ENCODE results near the gene FXYD5. TPM values are rescaled to one million over a fixed set of nuclear protein-coding genes. Genes with fewer than 3 reads are reported as not detected.

FXYD5 gene
- polyA plus RNA-seq, 1 donor from 2014 or later = not detected

DNA sequence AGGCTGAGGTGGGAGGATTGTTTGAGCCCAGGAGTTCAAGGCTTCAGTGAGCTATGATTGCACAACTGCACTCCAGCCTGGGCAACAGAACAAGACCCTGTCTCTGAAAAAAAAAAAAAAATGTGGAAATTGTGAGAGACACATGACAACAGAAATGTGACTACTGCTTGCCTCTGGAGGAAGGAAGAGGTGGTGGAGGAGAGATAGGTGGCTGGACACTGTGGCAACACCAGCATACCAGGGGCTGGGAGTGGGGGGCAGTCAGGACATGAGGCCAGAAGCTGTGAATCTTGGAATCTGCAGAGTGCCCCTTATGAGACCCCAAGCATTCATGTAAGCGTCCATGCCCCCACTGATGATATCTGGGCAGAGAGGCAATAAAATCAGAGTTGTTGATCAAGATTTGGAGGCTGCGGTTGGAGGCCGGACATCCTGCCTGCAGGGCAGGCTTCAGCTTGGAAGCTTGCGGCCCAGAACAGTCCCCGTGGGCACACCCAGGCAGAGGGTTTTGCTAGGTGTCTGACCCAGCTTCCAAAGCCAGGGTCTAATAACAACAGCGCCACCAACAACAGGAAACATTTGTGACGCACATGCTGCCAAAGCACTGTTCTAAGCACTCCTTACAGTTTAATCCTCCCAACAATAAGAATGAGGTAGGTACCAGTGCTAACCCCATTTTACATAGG is 57.2 kb downstream of the FXYD5 start:
- H3K9ac ChIP-seq (ENCODE audit: low read length) = no peak overlapping the region
- H3K4me2 ChIP-seq (ENCODE audit: low read length) = no peak overlapping the region
- no peaks in the 10 kb centered on the region for H3F3A ChIP-seq (ENCODE audit: insufficient read depth, low read length, poor library complexity, severe bottlenecking)
- H3K4me3 ChIP-seq (ENCODE audit: low read length) = no peak overlapping the region
- no peaks in the 10 kb centered on the region for H3K36me3 ChIP-seq (ENCODE audit: insufficient read depth, low read length)
- H3K27ac ChIP-seq (ENCODE audit: low read length) = no peak overlapping the region
- H3K9me2 ChIP-seq (ENCODE audit: insufficient read depth, low read length) = no peaks in the 10 kb centered on the region
- H2AFZ ChIP-seq (ENCODE audit: low read depth, low read length) = no peak overlapping the region
- TF ChIP-seq, protein P1, sequence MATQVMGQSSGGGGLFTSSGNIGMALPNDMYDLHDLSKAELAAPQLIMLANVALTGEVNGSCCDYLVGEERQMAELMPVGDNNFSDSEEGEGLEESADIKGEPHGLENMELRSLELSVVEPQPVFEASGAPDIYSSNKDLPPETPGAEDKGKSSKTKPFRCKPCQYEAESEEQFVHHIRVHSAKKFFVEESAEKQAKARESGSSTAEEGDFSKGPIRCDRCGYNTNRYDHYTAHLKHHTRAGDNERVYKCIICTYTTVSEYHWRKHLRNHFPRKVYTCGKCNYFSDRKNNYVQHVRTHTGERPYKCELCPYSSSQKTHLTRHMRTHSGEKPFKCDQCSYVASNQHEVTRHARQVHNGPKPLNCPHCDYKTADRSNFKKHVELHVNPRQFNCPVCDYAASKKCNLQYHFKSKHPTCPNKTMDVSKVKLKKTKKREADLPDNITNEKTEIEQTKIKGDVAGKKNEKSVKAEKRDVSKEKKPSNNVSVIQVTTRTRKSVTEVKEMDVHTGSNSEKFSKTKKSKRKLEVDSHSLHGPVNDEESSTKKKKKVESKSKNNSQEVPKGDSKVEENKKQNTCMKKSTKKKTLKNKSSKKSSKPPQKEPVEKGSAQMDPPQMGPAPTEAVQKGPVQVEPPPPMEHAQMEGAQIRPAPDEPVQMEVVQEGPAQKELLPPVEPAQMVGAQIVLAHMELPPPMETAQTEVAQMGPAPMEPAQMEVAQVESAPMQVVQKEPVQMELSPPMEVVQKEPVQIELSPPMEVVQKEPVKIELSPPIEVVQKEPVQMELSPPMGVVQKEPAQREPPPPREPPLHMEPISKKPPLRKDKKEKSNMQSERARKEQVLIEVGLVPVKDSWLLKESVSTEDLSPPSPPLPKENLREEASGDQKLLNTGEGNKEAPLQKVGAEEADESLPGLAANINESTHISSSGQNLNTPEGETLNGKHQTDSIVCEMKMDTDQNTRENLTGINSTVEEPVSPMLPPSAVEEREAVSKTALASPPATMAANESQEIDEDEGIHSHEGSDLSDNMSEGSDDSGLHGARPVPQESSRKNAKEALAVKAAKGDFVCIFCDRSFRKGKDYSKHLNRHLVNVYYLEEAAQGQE (IDR thresholded peaks at IDR 0.05; ENCODE audit: borderline replicate concordance) = no peak
- TF ChIP-seq EZH2 (IDR thresholded peaks at IDR 0.05; ENCODE audit: borderline replicate concordance, insufficient read depth, low read length, poor library complexity, severe bottlenecking) (no peak), RAD21 (conservative IDR thresholded peaks at IDR 0.05) (no peak), EP300 (conservative IDR thresholded peaks at IDR 0.05; ENCODE audit: poor library complexity, severe bottlenecking) (no peak), MXI1 (conservative IDR thresholded peaks at IDR 0.05; ENCODE audit: poor library complexity, severe bottlenecking) (no peak), SMC3 (conservative IDR thresholded peaks at IDR 0.05; ENCODE audit: poor library complexity) (no peak), POLR2AphosphoS5 (IDR thresholded peaks at IDR 0.05) (no peak), TAF1 (IDR thresholded peaks at IDR 0.05; ENCODE audit: low read depth) (no peak)
- TF ChIP-seq, protein P2, sequence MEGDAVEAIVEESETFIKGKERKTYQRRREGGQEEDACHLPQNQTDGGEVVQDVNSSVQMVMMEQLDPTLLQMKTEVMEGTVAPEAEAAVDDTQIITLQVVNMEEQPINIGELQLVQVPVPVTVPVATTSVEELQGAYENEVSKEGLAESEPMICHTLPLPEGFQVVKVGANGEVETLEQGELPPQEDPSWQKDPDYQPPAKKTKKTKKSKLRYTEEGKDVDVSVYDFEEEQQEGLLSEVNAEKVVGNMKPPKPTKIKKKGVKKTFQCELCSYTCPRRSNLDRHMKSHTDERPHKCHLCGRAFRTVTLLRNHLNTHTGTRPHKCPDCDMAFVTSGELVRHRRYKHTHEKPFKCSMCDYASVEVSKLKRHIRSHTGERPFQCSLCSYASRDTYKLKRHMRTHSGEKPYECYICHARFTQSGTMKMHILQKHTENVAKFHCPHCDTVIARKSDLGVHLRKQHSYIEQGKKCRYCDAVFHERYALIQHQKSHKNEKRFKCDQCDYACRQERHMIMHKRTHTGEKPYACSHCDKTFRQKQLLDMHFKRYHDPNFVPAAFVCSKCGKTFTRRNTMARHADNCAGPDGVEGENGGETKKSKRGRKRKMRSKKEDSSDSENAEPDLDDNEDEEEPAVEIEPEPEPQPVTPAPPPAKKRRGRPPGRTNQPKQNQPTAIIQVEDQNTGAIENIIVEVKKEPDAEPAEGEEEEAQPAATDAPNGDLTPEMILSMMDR (IDR thresholded peaks at IDR 0.05; ENCODE audit: poor library complexity, severe bottlenecking) = no peak
- no peaks in the 10 kb centered on the region for H3K9me3 ChIP-seq (ENCODE audit: low read length)
- H4K20me1 ChIP-seq (ENCODE audit: insufficient read depth) = no peaks in the 10 kb centered on the region
- no peaks in the 10 kb centered on the region for H3K27me3 ChIP-seq (ENCODE audit: insufficient read depth, low read depth, low read length)
- H3K79me2 ChIP-seq (replicated peaks; ENCODE audit: insufficient read depth, low read length) = no peaks in the 10 kb centered on the region

DNA sequence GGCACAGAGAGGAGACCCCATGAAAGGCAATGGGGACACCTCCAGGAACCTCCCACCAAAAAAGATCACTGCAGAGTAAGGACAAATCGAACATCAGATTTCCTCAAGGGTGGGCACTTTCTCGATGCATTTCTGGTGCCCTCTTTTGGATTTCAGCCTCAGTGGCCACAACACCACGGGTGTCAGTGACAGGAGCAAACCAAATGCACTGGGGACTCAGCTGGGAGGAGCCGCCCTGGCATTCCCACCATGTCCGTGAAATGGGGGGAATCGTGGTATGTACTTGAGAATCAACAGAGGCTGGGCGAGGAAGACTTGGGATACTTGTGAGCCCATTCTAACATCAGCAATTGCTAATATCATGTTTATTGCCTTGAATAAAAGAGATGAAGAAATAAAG is 57.7 kb downstream of the FXYD5 start:
- TF ChIP-seq MXI1 (conservative IDR thresholded peaks at IDR 0.05; ENCODE audit: poor library complexity, severe bottlenecking) (no peak), RAD21 (conservative IDR thresholded peaks at IDR 0.05) (no peak), EP300 (conservative IDR thresholded peaks at IDR 0.05; ENCODE audit: poor library complexity, severe bottlenecking) (no peak), TAF1 (IDR thresholded peaks at IDR 0.05; ENCODE audit: low read depth) (no peak), EZH2 (IDR thresholded peaks at IDR 0.05; ENCODE audit: borderline replicate concordance, insufficient read depth, low read length, poor library complexity, severe bottlenecking) (no peak)
- TF ChIP-seq, protein P2 (IDR thresholded peaks at IDR 0.05; ENCODE audit: poor library complexity, severe bottlenecking) = no peak
- no peaks in the 10 kb centered on the region for H4K20me1 ChIP-seq (ENCODE audit: insufficient read depth)
- no peak overlapping the region for H3K9ac ChIP-seq (ENCODE audit: low read length)
- no peaks in the 10 kb centered on the region for H3K36me3 ChIP-seq (ENCODE audit: insufficient read depth, low read length)
- H3K27me3 ChIP-seq (ENCODE audit: insufficient read depth, low read depth, low read length) = no peaks in the 10 kb centered on the region
- no peak overlapping the region for H3K4me2 ChIP-seq (ENCODE audit: low read length)
- H2AFZ ChIP-seq (ENCODE audit: low read depth, low read length) = no peak overlapping the region
- H3K9me3 ChIP-seq (ENCODE audit: low read length) = no peaks in the 10 kb centered on the region
- H3K79me2 ChIP-seq (replicated peaks; ENCODE audit: insufficient read depth, low read length) = no peaks in the 10 kb centered on the region
- no peak overlapping the region for H3K27ac ChIP-seq (ENCODE audit: low read length)
- H3F3A ChIP-seq (ENCODE audit: insufficient read depth, low read length, poor library complexity, severe bottlenecking) = no peaks in the 10 kb centered on the region
- H3K9me2 ChIP-seq (ENCODE audit: insufficient read depth, low read length) = no peaks in the 10 kb centered on the region
- no peak overlapping the region for H3K4me3 ChIP-seq (ENCODE audit: low read length)
